Vagina (tissue), 2 donors: ENCODE data around the gene GRM7.

Source experiments
- CTCF ChIP-seq, 3 experiments: fragments of 450-650 bp in 2 of 3; fragments of 200-600 bp in 1 of 3; sonication (generic) in 1 of 3; IDR thresholded peaks; one replicate each; pipeline ENCODE4 v1.5.1; 2017 to 2019; ENCODE audit warnings: antibody characterized with exemption in 3 of 3, mild to moderate bottlenecking in 2 of 3, moderate library complexity in 2 of 3
- POLR2A ChIP-seq, 2 donors: fragments of 450-650 bp; IDR thresholded peaks; one replicate each; pipeline ENCODE4 v1.6.1; 2017; ENCODE audit warnings: antibody characterized with exemption in 2 of 2, mild to moderate bottlenecking in 2 of 2, moderate library complexity in 2 of 2
- POLR2AphosphoS5 ChIP-seq, 2 donors: sonication (generic); formaldehyde crosslinking; IDR thresholded peaks; one replicate each; pipeline ENCODE4 v1.9.0; 2017; ENCODE audit warnings: antibody characterized with exemption in 2 of 2, mild to moderate bottlenecking in 2 of 2, low read depth in 1 of 2; ENCODE audit not compliant: insufficient read depth in 1 of 2

DNA sequence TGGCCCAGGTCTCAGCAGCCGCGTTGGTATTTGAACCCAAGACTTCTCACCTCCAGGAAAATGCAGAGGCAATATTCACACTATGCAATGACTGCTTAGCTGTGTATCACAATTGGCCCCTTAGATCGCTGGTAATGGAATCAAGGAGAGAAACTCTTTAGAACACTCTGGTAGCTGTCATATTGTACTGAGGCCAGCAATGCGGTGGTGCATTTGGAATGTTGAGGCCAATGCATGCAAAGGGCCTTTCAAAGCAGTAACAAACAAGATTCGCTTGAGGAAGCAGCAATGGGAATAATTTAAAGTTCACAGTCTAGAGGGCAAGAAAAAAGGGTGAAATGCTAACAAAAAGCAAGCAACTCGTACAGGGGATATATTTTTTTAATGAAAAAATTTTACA is 764.1 kb downstream of the GRM7 start:
- TF ChIP-seq CTCF (IDR thresholded peaks at IDR 0.05), result no peak
- no peak for TF ChIP-seq POLR2A (IDR thresholded peaks at IDR 0.05)
- no peak for TF ChIP-seq POLR2AphosphoS5 (IDR thresholded peaks at IDR 0.05; ENCODE audit: insufficient read depth in 1 of 2, low read depth in 1 of 2)
